Measurements from ENCODE around the gene NR3C1.

The NR3C1 gene

DNA sequence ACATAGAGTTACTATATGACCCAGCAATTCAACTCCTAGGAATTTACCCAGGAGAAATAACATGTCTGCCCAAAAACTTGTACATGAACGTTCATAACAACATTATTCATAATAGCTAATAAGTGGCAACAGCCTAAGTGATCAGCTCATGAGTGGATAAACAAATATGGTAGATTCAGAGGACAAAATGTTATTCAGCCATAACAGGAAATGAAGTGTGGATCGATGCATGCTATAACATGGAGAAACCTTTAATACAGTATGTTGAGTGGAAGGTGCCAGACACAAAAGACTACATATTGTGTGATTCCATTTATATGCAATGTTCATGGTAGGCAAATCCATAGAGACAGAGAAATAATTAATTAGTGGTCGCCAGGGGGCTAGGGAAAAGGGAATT, 22.3 kb upstream of the NR3C1 start:
- DNase-seq: no peak

GRCh38 chr5:143418140-143418866, 14.8 kb upstream of the NR3C1 start:
- DNase-seq: no peak

- no peak for DNase-seq
These were observed 14.1 kb upstream of the NR3C1 start for GRCh38 chr5:143417503-143418139.

DNA sequence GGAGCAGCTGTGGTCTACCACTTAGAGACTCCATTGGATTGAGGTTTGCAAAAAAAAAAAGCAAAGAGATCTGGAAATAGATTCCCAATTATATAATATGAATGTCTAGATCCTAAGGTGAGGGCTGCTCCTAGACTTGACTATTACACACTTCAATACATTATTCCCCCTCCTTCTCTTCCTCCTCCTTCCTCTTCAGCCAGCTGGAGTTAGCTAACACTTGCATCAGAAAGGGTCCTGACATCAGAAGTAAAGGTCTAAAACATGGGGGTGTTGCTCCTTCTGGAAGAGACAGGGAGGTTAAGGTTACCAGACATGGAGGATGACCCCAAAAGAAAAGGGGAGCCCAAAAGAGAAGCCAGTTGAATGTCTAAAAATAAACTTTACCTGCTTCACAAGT, 12.9 kb upstream of the NR3C1 start:
- DNase-seq: no peak

DNA sequence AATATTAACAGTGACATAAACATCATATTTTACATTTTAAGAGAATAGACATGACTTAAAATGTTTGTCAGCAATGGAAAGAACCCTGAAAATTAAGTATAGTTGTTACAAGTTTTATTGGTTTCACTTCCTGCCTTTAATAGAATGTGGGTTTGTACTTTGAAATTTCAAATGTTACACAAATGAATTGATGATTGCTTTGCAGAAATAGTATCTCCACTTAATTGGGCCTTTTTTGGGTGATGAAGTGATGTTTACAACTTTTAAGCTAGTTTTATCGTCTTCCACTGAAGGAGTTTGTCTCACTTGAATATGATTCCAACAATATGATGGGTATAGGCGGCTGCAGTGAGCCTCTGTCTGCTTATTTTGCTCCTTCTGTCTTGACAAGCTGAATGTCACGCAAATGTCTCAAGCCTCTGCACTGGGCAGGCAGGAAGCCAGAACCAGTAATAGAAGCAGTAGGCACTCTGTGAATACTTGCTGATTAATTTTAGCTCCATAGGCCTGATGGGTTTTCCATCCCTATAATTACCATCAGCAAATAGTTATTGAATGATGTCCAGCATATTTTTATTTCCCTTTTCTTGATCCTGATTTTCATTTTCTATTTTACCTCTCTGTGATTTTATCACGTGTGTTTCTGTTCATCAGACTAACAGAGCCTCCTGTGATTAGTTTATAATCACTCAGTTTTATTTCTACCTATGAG, 10.6 kb upstream of the NR3C1 start:
- DNase-seq: no peak

GRCh38 chr5:143412661-143413342, 9.3 kb upstream of the NR3C1 start:
- no peak for DNase-seq

DNA sequence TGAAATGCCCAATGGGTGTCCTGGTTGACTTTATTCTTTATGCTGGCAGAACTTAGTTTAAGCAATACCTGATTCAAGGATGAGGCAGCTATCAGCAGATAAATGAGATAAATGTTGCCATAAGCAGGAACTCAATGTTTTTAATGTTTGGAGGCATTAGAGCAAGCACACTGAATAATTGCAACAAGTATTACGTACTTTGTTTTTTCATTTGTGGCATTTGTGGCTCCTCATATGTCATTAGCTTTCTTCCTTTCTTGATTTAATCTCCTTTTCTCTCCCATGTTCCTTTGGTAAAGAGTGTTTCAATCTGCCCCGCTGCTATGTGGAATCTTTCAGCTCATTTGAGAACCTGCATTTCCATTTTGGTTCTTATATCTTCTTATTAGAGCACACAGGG, 6.4 kb upstream of the NR3C1 start:
- DNase-seq: no peak

- no peak for DNase-seq
These were observed 2.9 kb upstream of the NR3C1 start for GRCh38 chr5:143406408-143406807.

DNA sequence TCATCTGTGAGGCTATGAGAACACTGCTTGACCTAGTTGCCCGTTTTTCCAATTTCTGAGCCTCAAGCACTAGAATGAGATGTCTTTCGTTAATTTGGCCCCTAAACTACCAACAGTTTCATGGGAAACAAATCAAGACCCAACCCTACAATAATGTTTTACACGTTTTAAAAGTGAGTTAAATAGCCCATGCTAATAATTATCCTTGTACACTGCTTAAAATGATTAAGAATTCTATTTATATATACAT, 2.3 kb upstream of the NR3C1 start:
- DNase-seq: no peak

- peak; percentile 89 for DNase-seq
These were observed 1.8 kb upstream of the NR3C1 start for GRCh38 chr5:143405063-143405848.

DNA sequence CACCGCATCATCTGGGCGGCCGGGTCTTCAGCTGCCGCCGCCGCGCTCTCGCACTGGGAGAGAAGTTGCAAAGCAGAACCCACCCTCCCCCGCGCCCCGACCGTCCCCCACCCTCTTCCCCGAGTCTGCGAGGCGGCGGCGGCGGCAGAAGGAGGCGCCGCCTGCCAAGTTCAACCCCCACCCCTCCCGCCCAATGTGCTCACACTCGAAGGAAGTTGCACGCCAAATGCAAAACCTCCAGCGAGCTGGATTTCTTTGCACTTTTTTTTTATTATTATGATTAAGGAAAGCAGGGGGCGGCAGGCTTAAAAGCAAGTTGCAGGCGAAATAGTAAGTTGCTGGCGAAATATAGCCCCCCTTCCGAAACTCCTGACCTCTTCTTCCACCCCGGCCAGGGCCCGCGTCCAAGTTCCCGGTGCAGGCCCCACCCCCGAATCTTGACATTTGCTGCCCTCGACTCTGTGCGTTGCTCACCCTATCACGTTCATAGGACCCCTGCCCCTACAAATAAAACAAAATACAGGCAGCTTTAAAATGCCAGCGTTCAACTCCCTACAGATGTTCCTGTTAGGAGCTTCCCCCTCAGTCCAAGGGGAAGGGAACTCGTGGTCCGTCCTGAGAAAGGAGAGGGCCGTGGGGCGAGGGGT, 1.1 kb upstream of the NR3C1 start:
- DNase-seq: peak; percentile 80

DNA sequence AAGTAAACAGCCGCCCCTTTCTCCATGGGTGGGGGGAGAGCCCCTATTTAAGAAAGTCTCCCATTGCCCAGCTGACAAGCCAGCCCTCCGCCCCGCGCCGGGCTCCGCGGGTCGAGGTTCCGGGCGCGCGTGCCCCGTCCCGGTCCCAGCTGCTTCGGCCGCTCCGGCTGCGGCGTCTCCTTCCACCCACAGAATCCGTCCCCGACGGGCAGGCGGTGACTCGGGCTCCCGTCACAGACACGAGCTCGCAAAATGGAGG, 223 bp downstream of the NR3C1 start:
- no peak for DNase-seq

DNA sequence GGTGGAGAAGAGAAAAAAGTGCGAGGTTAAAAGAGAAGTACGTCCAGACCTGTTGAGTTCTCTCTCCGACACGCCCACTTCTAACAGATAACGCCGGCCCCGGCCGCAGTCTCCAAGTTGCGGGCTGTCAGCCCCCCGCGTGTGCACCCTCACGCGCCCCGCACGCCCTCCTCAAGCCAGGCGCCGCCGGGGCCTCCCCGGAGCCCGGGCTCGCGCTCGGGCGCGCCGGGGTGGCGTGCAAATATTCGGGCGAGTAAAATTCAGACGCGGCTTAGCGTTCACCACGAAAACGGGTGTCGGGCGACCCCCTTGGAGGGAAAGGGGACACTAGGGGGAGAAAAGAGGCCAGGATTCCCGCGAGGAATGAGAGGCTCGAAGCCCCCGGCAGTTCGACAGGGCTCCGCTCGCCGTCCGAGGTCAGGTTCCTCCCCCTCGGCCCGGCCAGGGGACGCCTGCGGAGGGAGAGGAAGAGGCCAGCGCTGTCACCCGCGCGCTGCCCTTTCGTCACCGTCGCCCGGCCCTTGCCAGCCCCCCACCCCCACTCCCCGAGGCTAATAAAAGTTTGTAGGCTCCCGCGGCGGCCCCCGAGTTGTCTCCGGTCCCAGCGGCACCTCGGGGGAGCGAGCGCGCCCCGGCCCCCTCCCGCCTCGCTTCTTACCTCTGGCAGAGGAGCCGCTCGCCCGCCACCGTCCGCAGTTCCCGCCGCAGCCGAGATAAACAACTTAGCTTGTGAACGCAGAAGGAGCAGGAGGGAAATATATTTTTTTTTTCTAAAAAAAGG, 743 bp downstream of the NR3C1 start:
- DNase-seq: peak; percentile 56

GRCh38 chr5:143402017-143402552, 1.4 kb downstream of the NR3C1 start:
- no peak for DNase-seq

DNA sequence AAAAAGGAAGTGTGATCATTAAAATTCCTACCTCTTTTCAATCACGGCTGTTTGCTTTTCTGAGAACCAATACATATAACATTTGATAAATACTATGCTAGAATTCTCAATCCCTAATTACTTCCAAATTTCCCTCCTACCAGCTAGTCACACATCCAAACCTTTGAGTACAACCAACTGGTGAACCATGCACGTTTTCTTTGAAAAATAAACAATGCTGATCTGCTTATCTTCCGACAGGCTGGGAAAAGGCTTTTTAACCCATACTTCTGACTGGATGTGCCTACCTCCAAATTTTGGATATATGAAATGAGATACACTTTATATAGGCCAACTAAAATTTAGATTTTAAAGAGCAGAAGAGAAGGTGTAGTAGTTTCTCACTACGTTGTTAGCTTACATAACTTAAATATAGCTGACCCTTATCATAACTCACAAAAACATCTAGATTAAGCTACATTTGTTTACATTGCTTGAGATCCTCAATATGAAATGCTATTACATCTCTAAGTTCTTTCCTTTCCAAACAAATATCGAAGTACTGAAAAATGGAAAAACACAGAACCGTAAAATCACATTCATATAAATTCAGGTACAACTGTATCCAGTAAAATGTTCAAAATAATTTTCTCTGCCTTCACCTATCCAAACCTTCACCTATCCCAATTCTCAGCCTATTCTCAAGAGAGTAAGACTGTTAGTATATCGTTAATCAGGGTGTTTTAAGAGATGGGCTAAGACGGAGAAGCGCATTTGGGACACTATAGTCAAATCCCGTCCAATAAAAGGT, 2.1 kb downstream of the NR3C1 start:
- no peak for DNase-seq

DNA sequence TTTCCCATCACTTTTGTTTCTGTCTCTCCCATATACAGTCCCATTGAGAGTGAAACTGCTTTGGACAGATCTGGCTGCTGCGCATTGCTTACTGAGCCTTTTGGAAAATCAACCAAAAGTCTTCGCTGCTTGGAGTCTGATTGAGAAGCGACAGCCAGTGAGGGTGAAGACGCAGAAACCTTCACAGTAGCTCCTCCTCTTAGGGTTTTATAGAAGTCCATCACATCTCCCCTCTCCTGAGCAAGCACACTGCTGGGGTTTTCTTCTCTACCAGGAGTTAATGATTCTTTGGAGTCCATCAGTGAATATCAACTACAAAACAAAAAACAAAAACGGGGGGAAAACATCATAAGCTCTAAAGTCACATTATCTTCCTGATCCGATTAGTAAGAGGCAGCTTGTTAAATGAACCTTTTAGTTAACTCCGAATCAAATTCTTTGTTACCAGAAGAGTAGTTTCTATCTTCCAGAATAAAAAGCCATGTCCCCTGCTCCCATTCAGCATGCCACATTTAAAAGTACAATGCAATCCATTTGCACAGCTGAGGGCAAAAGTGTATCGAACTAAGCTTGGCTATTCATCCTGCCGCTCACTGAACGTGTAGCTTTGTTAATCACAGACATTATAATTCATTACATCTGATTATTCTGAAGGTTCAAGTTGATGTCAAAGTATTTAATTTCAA, 2.8 kb downstream of the NR3C1 start:
- no peak for DNase-seq

DNA sequence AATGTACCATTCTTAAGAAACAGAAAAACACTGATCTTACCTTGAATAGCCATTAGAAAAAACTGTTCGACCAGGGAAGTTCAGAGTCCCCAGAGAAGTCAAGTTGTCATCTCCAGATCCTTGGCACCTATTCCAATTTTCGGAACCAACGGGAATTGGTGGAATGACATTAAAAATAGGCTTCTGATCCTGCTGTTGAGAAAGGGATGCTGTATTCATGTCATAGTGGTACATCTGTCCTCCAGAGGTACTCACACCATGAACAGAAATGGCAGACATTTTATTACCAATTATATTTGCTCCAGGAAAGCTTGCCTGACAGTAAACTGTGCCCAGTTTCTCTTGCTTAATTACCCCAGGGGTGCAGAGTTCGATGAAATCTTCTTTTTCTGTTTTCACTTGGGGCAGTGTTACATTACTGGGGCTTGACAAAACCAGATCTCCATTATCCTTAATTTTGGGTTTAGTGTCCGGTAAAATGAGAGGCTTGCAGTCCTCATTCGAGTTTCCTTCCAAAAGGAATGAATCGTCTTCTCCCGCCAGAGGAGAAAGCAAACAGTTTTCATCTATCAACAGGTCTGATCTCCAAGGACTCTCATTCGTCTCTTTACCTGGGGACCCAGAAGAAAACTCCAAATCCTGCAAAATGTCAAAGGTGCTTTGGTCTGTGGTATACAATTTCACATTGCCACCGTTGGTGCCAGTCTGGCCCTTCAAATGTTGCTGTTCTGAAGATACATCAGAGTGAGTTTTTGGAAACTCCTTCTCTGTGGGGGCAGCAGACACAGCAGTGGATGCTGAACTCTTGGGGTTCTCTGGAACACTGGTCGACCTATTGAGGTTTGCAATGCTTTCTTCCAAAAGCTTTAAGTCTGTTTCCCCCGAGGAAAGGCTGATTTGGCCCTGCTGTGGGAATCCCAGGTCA, 3.6 kb downstream of the NR3C1 start:
- no peak for DNase-seq

DNA sequence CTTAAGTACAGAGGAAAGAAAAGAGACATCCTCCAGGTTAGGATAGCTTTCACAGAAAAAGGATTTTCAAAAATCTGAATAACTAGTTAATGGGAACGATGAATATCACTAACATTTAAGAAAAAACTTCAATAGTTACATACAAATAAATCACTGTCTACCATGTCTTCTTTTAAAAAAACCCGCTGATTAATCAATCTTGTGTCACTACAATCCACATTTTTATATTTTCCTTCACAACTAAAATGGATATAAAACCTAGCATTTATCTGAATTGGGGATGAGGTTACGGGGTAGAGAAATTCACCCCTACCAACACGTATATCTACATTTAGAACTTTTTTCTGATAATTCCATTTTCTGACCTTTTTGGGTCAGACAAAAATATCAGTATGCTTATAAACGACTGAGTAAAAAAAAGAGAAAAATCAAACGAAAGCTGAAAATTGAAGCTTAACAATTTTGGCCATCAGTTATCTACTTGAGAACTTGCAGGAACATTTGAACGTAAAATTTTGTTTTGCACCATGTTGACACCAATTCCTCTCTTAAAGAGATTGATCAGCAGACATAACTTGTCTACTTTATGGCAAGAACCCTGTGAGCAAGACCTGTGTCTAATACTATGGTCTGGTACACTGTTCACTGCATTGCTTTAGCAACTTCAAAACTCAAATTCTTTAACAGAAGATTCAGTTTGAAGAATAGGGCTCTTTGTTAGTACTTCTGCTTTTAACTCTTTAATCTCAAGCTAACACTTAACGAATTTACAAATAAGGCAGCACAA, 4.8 kb downstream of the NR3C1 start:
- no peak for DNase-seq

- no peak for DNase-seq
These were observed 5.5 kb downstream of the NR3C1 start for GRCh38 chr5:143398053-143398355.
